GDM1 (cell line): ENCODE data around the gene PTPN13.

Experiments used
- DNase-seq: peaks from one replicate; lab custom pipeline; 2025; lab: John Stamatoyannopoulos, UW

Gene PTPN13

DNA sequence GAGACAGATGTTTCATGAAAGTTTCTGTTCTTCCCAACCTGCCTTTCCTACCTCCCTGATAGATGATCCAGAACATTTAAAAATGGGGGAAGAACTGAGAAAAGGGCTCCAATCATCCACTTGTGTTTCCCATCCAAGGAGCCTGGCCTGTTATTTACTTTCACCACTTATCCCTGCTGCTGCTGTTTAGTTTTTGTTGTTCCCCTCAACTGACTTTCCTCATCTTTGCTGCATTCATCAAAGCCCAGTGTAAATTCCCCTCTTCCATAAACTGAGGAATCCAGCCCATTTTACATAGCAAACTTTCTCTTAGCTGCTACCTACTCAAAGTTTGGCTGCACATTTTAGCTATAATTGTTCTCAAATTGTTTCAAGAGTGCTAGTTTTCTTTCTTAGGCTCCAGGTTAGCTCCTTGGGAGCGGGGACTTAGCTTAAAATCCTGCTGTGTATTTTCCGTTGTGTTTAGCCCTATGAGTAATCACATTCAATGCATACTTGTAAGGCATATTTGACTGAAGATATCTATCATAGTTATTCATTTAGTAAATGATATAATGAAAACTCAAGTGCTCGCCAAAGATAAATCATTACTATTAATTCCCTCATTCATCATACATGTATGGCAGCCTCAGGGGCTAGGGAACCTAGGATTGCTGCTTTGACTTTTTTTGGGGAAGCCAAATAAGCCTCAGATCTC, 1.4 kb upstream of the PTPN13 start:
- no peak for DNase-seq

DNA sequence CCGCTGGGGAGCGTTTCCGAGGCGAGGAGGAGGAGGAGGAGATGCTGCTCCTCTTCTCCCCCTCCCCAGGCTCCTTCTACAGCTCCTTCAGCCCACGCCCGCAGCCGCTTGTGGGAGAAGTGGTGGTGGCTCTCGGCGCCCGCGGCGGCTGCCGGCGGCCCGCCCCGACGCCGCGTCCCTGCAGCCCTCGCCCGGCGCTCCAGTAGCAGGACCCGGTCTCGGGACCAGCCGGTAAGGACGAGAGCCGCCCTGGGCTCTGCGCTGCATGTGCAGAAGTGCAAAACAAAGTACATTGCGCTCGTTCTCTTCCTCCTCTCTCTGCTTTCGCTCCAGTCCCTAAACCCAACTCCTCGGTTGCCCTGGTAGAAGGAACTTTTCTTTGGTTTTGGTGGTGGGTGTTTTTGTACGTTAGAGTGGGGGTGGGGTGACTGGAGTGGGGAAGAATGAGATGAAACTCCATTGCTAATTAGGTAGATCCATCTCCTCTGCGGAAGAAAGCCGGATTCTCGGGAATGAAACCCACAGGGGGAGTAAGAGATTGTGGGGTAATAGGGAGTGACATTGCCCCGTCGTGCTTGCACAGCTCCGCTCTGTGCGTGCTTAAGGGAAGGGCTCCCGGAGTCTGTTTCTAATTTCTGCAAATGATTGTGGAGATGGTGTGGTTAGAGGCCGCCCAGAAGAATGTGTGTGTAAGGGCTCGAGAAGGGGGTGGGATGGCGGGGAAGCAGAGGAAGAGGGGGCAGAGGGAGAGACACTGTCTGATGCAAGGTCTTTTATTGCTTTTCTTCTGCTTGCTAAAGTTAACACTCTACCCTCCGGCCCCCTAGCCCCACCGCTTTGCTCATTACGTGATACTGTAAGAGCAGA, 677 bp downstream of the PTPN13 start:
- peak; percentile 53 for DNase-seq

DNA sequence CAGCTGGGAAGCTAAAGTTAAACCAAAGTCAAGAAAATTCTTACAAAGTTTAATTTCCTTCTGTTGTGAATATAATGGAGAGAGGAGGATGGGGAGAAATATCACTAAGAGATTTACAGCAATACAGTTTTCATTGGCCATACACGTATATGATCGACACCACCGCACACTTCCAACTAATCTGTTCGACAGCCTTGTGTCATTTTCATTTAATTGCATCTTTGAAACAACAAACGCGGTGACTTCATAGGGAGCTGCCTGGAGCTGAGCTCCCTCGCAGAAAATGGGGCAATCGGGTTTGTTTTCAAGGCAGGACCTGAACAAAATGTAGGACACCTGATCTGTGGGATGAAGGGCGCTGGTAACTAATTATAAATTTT, 1.3 kb downstream of the PTPN13 start:
- DNase-seq = no peak

DNA sequence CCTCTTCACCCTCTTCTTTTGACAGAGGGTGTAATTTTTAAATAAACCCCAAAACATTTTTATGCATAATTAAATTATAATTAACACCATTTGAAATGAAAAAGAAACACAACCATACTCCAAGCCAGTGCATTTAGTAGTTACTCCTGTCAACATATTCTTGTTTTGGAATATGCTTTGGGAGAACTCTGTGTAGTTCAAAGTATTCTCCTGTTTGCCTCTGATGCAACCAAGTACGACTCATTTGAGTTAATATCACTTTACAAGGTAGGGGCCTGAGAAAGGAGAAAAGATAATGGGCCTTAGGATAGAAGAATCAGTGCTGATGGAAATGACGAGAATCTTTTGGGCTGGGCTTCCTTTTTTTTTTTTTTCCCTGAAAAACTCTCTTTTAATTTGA, 2.7 kb downstream of the PTPN13 start:
- DNase-seq = no peak

DNA sequence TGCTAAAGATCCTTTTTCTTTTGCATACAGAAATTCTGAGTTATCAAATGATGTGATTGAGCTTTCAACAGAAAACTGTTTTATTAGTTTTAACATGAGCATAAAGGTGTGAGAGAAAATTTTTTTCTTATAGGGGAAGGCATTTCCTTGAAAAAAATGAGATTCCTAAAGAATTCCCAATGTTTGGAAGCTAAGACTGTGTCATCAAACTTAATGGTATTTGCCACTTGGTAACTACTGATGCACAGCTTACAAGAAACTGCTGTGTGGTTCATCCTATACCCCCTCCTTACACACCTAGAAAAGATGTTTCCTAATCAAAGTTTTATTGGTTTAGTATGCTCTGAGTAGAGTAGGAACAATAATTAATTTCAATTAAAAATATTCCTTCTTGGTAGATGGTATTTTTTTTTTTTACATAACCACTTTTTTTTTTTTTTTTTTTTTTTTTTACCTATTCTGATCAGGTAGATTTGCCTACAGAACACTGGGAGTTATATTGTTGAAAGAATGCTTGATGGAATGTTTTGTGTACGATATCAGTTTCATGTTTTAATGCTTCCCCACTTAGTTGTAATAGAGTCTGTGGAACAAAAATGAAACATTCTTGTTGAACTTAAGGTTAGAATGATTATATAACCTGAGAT, 6.0 kb downstream of the PTPN13 start:
- no peak for DNase-seq

DNA sequence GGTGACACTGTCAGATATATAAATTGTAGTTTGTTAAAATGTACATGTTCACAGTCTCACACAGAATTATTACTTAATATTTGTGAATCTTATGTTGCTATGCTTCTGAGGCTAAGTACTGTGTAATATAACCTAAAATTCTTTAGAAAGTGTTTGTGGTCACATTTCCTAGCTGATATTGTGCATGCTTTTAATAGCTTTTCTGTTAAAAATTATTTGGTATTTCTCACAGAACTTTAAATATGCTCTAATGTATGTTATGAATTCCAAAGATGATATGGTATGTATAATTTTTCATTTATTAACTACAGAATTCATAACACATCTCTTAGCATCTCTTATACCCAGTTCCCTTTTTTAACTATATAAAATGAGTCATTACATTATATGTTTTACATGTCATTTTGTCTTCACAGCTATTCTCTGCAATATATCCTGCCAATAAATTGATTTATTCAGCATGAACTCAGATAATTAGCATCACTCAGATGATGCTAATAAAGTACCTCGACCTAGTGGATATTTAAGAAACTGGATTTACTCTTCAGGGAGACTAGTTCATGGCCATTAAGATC, 9.3 kb downstream of the PTPN13 start:
- no peak for DNase-seq

DNA sequence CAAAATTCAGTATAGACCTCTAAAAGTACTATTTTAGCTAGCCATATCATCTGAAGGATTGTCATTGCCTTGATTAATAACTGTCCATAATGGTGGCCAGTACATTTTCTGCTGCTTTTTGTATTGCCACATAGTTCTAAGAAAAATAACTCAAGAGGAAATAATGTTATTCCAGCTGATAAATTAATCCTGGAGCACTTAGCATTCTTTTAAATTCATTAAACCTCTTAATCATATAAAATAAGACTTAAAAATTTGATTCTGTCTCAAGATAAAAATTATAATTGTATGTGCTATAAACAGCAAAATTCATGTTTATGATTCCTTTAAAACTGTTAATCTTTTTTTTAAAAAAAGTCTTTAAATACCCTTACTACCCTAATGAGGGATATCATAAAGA, 12.7 kb downstream of the PTPN13 start:
- no peak for DNase-seq

DNA sequence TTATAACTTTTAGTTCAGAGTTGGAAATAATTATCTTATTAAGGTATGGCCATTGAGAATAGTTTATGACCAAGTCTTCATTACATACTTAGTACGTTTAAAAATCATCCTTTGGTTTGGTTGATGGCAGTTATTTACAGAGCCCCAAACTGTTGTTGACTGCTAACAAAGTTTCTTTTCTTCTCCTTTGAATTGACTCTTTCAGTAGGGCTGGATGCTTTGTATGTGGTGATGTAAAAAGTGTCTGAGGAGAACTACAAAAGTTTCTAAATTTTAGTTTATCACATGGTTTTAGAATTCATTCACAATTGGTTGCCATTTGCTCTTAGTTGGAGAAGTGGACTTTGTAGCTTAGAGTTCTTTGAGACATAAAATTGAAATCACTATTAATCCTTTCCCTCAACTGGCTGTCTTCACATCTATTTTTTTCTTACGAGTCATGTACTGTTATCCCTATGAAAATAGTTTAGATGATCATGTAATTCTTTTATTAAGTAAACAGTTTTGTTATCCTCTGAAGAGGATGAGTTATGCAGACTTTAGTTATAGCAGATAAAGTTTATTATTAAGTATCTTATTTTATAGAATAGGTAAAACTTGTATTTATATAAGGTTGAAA, 14.8 kb downstream of the PTPN13 start:
- no peak for DNase-seq

DNA sequence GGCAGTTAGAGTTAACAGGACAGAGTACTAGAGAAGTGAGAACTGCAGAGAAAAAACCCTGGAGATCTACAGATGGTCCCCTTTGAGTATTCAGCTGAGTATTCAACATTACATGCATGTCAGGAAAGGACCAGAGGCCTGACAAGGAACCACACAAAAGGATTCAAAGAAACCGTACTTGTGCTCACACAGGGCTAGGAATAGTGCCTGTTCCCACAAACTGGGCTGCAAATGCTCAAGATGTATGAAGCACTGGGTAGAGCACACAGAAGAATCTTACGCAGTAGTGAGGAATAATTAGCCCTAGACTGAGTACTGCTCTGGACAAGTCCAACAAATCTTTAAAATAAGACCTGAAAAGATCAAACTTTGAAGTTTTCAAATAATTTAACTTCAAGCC, 17.6 kb downstream of the PTPN13 start:
- no peak for DNase-seq

DNA sequence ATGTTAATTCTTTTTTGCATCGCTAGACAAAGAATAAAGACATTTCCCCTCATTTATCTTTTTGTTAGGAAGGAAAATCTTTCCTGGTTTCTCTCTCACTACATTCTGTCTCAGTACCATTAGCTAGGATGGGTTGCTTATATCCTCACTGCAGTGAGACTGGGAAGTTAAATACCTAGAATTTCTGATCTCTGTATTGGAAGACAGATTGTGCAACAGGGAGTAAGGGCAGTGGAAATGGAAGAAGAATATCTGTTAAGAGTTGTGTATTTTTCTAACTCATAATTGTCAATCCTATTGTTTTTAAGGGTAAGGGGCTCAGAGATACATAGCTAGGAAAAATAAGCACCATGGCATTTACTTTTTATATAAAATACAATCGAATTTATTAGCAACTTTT, 19.6 kb downstream of the PTPN13 start:
- no peak for DNase-seq

DNA sequence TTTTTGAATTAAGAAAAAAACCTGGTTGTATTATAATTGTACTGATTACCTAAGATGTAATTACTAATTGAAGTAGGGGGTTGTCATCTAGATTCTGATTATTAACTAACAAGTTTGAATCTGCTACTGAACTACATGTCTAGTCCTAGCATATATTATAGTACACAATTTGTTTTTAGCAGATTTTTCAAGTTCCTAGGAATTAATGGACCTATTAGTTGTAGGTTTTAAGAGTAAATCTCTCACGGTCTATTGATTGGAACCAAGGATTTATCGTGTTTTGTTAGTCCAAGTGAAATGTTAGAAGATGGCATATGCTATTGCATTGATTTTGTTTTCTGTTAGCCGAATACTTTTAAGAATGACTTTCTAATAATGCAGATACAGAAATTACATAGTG, 20.8 kb downstream of the PTPN13 start:
- no peak for DNase-seq

DNA sequence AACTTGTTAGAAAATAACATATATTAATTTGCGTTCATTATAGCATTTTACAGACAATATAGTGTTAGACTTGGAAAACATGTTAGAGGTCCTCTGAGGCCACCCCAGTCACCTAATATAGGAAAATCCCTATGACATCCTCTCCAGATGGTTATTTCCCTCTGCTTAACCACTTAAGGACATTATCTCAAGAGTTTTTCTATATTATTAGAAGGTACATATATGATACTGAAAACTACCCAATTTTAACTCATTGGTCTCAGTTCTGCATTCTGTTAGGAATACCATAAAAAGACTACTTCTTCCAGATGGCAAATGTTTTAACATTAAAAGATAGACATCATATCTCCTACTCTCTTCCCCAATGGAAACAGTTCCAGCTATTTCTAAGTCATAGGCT, 21.4 kb downstream of the PTPN13 start:
- no peak for DNase-seq

DNA sequence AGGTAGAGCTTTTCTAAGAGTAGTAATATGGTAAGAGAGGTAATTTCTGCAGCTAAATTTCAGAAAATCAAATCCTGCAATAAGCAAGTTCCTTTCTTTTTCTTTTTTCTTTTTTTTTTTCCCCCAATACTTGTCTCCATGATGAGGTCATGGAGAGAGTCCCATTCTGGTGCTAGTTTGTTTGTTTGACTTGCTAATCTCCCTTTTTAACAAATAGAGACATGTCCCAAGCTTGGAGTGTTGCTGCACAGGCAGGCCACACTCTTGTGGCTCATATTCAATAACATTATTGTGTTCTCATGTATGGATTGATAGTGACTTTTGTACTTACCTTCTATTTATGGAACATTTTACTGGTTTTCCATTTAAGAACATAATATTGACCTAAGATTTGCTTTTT, 25.5 kb downstream of the PTPN13 start:
- no peak for DNase-seq

DNA sequence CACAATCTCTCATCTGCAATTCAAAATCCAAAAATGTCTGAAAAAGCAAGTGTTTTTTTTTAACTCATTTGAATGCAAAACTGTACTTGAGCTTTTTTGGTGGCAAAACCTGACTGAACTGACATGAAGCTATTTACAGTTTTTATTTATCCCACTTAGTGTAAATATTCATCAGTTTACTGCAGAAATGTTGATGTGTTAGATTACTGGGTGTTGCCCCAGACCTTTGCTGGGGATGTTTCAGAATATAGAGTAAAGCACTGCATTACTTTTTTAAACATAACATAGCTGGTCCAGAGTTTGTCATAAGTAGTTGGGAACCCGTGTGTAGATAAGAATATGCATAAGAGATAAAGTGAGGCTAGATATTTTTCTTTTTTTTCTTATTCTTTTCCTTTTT, 27.3 kb downstream of the PTPN13 start:
- DNase-seq = no peak

DNA sequence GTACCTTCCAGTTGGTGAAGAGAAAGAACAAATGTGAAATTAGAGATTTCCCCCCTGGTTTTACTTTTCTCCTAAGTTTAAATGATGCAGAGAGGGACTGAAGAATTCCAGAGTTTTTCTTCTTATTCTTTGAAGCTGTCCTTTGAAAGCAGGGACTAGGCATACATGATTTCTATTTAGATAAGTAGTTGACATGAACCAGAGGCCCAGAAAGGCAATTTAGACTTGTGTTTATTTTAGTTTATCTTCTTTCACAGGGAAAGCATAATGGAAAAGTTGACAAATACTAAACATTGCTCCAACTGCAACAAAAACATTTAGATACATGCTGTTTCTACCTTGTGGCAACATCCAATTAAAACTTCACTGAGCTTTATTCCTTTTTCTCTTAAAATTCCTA, 32.0 kb downstream of the PTPN13 start:
- no peak for DNase-seq

DNA sequence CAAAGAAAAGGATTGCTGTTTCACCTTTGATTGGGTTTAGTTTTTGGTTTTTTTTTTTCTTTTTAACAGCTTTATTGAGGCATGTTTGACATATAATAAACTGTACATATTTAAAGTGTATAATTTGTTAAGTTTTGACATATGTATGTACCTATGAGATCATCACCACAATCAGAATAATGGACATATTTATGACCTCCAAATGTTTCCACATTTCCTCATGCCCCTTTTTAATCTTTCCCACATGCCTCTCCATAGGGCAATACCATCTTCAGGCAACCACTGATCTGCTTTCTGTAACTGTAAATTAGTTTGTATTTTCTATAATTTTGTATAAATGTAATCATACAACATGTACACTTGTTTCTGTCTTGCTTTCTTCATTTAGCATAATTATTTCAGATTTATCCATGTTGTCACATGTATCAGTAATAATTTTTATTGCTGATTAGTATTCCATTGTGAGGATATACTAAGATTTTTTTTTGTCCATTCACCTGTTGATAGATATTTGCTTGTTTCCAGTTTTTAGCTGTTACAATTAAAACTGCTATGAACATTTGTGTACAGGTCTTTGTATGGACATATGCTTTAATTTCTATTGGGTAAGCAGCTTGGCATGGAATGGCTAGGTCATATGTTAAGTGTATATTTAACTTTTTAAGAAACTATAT, 33.5 kb downstream of the PTPN13 start:
- DNase-seq = no peak

DNA sequence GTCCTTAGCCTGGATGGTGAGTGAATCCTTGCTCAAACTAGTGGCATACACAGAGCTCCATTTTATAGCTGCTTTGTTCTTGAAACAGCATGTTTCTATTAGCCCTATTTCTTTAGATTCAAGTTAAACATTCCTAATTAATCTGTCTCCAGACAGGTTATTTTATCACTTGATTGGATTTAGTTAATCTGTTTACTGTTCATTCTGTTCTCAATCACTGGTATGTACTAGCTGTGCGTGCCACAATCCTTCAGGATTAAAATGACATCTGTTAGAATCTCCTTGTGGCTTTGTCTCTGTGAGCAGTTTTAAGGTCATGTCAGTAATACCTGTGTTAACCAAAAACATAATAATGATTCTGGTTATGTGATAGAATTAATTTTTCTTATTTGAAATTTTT, 36.5 kb downstream of the PTPN13 start:
- DNase-seq = no peak

DNA sequence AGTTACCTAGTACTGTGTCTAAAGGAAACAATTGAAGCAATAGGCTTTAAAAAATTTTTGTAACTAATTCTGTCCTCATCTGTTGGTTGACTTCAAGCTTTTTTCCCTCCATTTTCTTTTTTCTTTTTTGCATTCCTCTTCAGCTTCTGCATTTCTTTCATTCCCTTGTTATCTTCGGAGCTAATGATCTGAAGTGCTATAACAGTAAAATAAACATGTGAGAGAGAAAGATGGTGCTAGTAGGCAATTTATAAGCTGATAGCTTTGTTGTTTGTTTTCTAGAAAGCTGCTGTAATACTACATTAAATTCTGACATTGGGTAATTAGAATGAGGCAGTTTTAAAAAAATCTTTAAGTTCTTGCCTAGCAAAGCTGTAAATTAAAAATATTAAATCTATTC, 37.1 kb downstream of the PTPN13 start:
- DNase-seq = no peak

DNA sequence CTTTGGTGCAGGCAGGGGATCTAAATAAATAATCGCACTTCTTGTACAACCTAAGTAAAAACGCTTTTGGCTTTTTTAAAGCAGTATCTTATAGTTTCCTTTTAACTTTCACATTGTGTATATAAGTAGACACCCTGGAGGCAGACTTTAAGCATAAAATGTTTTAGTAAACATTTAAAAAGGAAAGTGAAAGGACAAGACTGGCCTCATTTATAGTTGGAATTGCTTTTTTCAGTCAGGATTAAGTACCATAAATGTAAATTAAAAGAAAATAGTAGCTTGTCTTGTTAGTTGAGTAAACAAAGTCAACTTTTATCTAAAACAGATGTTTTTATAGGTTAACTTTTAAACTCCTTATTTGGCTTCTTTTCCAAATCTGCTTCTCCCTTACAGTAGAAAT, 39.7 kb downstream of the PTPN13 start:
- no peak for DNase-seq

DNA sequence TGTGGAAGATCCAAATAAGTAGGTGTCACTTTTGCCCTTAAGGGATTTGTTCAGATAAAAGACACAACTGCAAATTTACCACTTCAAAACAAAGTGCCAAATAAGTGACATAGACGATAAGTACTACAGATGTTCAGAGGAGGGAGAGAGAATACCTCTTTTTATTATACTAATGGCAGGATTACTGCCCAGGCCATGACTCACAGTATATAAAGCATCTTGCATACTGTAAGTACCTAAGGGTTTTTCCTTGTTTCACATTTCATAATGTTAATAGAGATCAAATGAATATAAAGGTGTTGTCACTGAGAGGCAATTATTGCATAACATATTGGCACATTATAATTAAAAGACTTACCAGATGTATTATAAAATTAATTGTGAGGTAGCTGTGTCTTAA, 46.4 kb downstream of the PTPN13 start:
- no peak for DNase-seq

DNA sequence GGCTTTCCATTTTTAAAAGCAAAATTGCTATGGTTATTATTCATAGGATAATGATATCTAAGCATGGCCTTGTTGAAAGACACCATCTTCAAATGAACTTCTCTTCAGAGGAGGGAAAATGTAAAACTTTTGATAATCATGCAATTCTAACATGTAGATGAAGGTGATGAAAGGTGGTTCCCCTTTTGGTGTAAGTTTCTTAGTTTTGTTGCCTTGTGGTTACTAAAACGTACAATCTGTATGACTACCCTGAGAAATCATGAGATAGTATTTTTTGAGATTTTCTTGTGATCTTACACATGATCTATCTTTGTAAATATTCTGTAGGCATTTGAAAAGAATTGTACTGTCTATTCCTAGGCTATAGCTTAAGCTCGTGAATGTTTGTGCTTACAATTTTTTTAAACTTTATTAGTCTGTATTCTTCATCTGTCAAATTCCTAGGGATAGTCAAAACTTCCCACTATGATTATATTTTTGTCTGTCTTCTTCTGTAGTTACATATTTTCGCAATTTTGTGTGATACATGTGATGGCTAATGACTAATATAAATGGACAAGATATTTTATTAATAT, 47.5 kb downstream of the PTPN13 start:
- DNase-seq = no peak

DNA sequence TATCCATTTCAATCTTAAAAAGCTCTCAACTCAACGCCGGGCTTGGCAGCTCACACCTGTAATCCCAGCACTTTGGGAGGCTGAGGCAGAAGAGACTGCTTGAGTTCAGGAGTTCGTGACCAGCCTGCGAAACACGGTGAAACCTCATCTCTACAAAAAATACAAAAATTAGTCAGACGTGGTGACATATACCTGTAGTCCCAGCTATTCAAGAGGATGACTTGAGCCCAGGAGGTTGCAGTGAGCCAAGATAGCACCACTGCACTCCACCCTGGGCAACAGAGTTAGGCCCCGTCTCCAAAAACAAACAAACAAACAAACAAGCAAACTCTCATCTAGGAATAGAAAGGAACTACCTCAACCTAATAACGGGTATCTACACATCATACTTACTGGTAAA, 50.8 kb downstream of the PTPN13 start:
- DNase-seq = no peak
